Measurements from ENCODE around the gene SLC7A4.
A peak's percentile ranks its signal among the peaks of the same experiment; 100 is the strongest.

Gene SLC7A4

GRCh38 chr22:20995329-20996030 lies 36.9 kb downstream of the SLC7A4 start:
- no peak for DNase-seq

DNA sequence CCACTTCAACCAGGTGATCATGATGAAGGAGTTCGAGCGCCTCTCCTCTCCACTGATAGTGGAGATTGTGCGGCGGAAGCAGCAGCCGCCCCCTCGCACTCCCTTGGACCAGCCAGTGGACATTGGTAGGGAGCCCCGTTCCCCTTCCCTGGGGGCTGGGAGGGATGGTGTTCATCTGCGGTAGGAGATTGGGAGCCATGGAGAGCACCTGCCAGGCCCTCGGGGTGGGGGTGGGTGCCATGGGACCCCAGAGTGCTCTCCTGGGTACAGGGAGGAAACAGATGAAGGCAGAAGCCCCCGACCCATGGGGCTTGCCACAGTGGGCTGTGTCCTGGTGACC lies 37.5 kb downstream of the SLC7A4 start:
- DNase-seq, result no peak

- DNase-seq, result no peak
Measured at GRCh38 chr22:20994128-20994901, 38.0 kb downstream of the SLC7A4 start.

DNA sequence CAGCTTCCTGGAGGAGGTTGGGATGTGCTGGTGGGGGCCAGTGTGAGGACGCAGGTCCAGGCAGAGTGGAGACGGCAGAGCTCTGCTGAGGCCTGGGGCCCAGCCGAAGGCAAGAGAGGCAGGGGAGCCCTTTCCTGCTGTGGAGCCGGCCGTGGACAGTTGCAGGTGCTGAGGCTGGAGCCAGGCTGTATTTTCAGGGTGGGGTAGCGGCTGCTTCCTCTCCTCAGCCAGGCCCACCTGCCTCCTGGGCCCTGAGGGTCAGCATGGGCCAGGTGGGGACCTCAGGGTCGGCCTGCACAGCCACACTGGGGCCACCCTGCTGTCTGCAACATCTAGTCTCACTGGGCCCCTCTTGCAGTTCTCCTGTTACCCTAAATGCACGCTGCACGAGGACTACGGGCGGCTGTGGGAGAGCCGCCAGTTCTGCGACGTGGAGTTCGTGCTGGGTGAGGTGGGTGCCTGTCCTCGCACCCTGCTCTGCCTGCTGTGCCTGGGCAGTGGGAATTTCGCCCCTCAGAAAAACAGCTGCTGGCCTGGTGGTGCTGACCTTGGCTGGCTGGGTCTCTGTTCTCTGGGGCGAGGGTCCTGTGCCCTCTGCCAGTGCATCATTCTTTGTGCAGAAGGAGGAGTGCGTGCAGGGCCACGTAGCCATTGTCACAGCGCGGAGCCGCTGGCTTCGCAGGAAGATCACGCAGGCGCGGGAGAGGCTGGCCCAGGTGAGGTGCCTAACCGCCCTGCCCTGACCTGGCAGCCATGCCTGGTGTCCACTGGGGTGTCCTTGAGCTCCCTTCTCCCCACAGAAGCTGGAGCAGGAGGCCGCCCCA lies 38.8 kb downstream of the SLC7A4 start:
- no peak for DNase-seq

GRCh38 chr22:20992456-20993303 lies 39.7 kb downstream of the SLC7A4 start:
- DNase-seq, result no peak

GRCh38 chr22:20992056-20992442 lies 40.3 kb downstream of the SLC7A4 start:
- DNase-seq, result no peak

DNA sequence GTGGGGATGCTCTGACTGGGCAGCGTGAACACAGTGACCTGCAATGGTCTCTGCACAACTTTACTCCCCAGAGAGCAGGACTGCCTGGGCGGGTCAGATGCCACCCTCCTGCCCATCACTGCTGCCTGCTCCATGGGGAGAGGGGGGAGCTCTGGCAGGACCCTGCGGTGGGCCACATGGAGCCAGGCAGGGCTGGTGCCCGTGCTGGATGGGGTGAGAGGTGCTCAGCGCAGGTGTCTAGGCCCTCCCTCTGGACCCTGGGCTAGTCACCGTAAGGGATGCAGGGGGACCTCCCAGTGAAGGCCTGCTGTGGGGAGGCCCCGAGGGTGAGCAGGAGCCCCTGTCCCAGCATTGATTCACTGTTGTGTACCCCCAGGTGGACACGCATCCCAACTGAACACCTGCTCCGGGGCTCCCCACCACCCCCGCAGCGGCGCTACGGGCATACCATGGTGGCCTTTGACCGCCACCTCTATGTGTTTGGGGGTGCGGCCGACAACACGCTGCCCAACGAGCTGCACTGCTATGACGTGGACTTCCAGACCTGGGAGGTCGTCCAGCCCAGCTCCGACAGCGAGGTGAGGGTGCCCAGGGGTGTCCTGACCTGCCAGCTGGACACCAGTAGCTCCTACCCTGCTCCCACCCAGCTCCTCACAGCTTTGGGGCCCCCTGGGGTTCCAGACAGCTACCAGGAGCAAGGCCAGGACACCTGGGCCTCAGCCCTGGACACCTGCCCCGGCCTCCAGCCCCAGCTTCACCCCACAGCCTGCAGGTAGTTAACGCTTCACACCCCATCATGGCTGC lies 40.9 kb downstream of the SLC7A4 start:
- DNase-seq, result no peak

DNA sequence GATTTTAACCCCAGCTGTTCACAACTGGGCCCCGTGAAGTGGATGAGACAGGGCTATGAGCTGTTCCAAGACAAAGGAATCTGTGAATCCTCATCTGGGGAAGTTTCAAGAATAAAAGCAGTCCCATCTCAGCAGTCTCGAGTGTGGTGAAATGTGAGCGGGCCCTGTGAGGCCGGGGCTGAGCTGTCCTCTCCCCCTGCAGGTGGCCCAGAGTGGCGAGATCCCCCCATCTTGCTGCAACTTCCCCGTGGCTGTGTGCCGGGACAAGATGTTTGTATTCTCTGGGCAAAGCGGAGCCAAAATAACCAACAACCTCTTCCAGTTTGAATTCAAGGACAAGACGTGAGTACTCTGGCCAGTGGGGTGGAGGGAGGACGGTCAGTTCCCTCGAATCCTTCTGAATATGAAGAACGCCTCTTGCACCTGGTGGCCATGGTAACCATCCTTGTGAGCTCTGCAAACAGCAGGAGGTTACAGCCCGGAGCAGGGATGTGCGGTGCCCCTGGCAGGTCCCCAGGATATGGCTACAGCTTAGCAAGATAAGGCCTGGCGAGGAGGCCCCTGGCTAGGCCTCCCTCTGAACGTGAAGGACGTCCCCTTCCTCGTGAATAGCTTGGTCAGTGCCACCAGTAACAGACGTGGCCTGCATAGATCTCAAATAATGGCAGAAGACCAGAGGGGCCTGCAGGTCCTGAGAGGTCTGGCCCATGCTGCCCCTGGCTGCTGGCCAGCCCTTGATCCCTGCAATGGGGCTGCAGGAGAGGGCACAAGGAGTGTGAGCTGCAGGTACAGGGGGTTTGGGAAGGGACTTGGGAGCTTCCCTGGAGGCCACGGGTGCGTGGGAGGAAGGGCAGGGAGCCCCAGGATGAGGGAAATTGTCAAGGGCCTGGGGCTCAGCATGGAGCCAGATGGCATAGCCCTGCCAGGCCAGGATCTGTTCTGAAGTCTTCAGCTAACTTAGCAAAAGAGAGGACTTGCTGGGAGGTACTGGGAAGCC lies 41.9 kb downstream of the SLC7A4 start:
- DNase-seq, result no peak

DNA sequence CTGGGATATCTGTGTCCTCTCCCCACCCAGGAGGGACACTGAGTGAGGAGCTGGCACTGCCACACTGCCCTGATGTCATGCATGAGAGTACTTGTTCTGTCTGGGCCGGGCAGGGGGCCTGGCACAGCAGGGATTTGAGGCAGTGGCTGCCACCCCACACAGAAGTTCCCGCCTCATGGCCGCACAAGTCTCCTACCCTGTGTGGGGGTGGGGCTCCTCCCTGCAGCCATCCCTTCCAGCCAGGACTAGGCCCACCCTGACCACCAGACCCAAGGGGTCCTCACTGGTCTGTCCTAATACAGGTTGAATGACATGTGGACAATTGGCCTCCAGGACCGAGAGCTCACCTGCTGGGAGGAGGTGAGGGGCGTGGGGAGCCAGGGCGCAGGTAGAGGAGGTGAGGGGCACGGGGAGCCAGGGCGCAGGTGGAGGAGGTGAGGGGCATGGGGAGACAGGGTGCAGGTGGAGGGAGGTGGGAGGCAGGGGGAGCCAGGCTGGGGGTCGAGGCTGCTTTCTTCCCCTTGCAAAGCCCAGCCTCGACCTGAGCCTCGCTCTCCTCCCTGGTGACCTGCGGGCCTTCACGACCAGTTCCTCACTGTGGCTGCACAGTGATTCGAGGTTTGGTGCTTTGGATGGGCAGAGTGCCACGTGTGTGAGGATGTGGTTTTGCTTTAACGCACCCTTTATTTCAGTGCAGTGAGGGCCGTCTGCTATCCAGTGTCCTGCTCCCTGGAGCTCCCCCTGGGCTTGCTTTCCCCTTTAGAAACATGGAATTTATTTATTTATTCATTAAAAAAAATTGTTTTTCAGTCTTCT lies 42.8 kb downstream of the SLC7A4 start:
- no peak for DNase-seq

DNA sequence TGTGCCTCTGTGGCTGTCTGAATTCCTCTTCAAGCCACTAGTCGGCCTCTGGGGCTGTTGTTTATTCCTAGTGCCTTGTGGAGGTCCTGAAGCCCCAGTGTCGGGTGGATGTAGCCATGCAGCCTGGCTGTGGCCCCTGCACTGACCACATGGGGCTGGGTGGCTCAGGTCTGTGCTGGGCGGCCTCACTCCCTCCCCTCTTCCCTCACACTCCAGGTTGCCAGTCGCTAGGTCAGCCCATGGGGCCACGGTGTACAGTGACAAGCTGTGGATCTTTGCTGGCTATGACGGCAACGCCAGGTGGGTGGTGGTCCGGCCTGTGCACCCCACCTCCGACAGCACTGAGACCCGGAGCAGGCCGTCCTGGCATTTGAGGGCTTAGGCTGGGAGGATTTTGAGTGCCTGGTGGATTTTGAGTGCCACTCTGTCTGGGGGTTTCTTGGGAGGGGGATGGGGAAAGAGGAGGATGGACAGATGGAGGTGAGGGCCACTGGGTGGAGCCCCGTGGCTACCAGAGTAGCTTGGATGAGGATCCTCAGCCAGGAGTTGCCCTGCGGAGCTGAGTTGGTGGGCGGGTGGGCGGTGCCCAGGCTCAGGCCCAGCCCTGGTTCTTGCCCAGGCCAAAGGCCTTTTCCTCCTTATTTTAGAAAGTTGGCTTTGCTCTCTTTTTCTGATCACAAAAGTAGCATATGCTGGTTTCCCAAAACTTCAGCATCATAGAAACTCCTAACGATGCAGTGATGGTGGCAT lies 43.6 kb downstream of the SLC7A4 start:
- no peak for DNase-seq

DNA sequence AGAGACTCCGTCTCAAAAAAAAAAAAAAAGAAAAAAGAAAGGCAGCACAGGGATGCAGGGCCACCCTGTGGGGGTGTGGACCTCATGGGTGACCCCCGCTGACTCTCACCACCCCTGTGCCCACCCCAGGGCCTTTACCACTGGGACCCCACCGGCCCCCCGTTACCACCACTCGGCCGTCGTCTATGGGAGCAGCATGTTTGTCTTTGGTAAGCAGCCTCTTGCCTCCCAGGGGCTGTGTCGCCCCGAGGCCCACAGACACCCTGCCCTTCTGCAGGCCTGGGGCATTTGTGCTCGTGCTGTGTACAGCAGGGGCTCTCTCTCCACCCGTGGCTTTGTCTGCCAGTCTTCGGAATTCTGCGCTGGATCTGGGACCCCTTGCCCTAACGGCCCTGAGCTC lies 45.0 kb downstream of the SLC7A4 start:
- no peak for DNase-seq

- DNase-seq, result no peak
Measured at GRCh38 chr22:20986365-20986764, 46.0 kb downstream of the SLC7A4 start.

GRCh38 chr22:20985720-20986119 lies 46.6 kb downstream of the SLC7A4 start:
- no peak for DNase-seq

DNA sequence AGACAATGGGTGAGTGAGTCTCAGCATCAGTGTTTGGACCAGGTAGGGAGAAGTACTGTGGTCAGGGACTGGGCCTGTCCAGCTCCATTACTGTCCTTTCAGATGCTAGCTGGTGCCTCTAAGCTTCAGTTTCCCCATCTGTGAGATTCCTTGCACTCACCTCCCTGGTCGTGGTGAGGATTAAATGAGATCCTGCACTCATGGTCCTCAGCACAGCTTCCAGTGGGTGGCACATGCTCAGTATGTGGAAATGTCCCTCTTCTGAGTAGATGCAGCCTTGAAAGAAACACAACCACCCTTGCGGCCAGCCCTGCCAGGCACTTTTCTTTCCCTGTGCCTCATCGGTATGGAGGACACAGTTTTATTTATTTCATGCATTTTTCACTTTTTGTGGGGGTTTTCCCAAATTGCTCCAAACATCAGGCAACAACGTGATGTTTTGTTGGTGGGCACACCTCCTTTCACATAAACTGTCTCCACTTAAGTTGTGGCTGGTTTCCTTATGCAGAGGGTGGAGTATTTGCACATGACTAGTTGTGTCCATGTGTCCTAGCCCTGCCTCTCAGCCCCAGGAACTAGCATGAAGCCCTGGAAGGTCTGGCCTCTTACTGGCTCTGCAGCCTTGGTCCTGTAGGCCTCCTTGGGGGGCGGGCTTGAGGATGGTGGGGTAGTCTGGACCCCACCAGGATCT lies 49.1 kb downstream of the SLC7A4 start:
- no peak for DNase-seq

DNA sequence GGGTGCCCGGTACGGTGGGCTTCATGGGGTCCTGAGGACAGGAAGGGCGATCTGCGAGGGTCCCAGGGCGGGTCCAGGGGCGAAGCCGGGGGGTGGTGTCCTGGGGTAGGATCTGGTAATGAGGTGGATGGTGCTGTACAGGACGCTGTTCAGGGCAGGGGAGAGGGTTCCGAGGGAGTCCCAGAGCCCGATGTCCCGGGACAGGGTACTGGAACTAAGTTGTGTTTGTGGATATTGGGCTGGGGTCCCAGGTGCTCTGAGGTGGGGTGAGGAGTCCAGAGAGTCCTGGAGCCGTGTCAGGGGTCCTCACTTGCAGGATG lies 49.8 kb downstream of the SLC7A4 start:
- DNase-seq, result no peak

DNA sequence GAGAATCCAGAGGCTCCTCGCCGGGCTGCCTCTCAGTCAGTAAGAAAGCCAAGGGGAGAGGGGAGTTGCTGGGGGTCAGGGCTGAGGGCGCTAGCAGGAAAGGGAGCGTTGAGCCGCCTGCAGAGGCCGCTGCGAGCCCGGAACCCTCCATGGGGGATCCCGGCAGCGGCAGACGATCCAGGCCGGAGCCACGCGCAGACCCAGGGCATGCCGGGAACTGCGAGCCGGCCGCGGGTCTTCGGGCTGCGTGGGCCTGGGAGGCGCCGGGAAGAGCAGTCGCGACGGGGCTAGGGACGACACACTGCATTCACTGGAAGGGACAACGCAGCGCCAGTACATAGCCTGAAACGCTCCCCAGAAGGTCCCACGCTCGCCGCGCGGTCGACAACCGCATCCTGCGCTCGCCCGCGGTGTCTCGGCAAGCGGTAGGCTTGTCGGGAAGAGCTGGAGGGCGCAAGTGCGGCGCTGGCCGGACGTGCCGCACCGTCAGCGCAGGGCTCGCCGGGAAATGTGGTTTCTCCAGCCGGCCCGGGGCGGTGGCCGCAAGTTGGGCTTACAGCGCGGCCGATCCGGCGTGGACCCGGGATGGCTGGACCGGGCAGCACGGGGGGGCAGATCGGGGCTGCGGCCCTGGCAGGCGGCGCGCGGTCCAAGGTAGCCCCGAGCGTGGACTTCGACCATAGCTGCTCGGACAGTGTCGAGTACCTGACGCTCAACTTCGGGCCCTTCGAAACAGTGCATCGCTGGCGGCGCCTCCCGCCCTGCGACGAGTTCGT lies 50.4 kb downstream of the SLC7A4 start, which contains the start of gene LZTR1:
Gene LZTR1, plus strand, starts transcription at position 511 of the 776 bp plus-strand sequence. Its CDS starts 75 bp downstream, at position 586.
- DNase-seq, result peak; percentile 76

DNA sequence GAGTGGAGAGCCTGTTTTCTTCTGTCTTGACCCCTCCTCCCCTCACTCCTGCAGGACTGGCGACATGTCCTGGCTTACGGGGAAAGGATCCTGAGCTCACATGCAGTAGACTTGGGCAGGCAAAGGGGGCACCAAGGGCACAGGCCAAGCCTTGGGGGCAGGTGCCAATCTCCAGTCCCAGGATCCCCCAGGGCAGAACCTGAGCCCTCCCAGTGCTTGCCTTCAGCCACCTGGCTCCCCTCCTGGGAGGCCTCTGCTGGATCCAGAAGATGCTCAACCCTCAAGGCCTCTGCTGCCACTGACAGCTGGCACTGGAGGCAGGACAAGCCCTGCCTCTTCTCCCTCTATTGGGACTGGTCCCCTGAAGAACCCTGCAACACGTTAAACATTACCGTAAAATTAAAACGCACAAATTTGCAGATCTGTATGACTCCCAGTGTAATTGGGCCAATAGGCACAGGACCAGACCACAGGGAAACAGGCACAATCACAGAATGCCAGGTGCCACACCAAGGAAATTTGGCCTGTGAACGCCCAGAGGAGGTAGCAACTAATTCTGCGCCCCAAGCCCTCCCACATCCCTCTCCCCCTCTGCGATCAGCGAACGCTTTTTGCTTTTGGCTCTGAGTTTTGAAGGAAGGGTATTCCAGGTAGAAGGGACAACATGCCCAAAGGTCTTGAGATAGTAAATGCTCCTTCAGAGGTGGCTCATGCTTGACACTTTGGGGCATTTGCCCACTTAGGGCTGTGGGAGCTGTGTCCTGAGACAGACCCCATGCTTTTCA lies 51.2 kb downstream of the SLC7A4 start:
- DNase-seq, result no peak

Measured in activated CD4-positive, alpha-beta T cell treated with anti-CD3 and anti-CD28 coated beads, Interleukin-2, amount 50 U/mL, for 16 hours (primary cell).